Prostate gland (tissue), 2 donors: ENCODE measurements around the gene LSAMP.

Experiments
- POLR2A ChIP-seq: fragments of 450-650 bp; IDR thresholded peaks from one replicate; pipeline ENCODE4 v1.6.1; 2016; ENCODE audit warnings: antibody characterized with exemption, mild to moderate bottlenecking
- POLR2AphosphoS5 ChIP-seq: sonication (generic); formaldehyde crosslinking; IDR thresholded peaks from one replicate; pipeline ENCODE4 v1.6.1; 2017; ENCODE audit warnings: antibody characterized with exemption
- TF ChIP-seq, protein P1 (sequence below), 4 experiments: fragments of 200-600 bp in 2 of 4; fragments of 450-650 bp in 2 of 4; sonication (generic) in 2 of 4; IDR thresholded peaks; 1 replicate in 3 of 4; 2 replicates in 1 of 4; pipeline ENCODE4 v1.5.1; 2016 to 2019; ENCODE audit warnings: antibody characterized with exemption in 4 of 4, mild to moderate bottlenecking in 2 of 4, moderate library complexity in 2 of 4

DNA sequence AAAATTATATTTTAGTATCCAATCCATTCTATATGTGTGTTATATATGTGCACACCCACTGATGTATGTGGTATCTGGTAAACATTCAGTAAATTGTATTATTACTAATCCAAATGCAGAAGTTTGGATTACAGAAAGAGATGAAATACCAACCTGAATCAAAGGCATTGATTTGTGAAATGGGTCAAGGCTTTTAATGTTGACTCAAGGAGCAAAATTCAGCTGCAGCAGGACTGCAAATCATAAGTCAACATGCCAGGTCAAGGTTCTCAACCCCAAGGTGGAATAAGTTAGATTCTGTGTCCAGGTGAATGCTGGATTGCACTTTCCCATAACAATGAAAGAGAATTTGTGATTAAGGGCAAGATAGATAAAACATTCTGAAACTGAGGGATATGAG is 631.3 kb downstream of the LSAMP start:
- no peak for TF ChIP-seq POLR2A
- TF ChIP-seq, protein P1, sequence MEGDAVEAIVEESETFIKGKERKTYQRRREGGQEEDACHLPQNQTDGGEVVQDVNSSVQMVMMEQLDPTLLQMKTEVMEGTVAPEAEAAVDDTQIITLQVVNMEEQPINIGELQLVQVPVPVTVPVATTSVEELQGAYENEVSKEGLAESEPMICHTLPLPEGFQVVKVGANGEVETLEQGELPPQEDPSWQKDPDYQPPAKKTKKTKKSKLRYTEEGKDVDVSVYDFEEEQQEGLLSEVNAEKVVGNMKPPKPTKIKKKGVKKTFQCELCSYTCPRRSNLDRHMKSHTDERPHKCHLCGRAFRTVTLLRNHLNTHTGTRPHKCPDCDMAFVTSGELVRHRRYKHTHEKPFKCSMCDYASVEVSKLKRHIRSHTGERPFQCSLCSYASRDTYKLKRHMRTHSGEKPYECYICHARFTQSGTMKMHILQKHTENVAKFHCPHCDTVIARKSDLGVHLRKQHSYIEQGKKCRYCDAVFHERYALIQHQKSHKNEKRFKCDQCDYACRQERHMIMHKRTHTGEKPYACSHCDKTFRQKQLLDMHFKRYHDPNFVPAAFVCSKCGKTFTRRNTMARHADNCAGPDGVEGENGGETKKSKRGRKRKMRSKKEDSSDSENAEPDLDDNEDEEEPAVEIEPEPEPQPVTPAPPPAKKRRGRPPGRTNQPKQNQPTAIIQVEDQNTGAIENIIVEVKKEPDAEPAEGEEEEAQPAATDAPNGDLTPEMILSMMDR (IDR thresholded peaks at IDR 0.05), result no peak
- no peak for TF ChIP-seq POLR2AphosphoS5
